ENCODE measurements around the gene EMP2. TPM values are rescaled to one million over a fixed set of nuclear protein-coding genes. Genes with fewer than 3 reads are reported as not detected.

EMP2 gene
- polyA plus RNA-seq, 3 donors, result not detected

- H3K4me3 ChIP-seq (replicated peaks in 1 of 3; ENCODE audit: low read depth in 2 of 3, low read length in 3 of 3), result no peak overlapping the region
- no peaks in the 10 kb centered on the region for H3K4me1 Mint-ChIP-seq
- H3K4me1 ChIP-seq (ENCODE audit: control insufficient read depth in 1 of 2, insufficient read depth in 2 of 2, low read length in 2 of 2), result no peaks in the 10 kb centered on the region
- no peak overlapping the region for H3K9ac ChIP-seq (ENCODE audit: insufficient read depth, low read length, poor library complexity, severe bottlenecking)
- no peak overlapping the region for H3K4me3 Mint-ChIP-seq
- intact Hi-C loops (cut with micrococcal nuclease), result no loop called here
- no peak for TF ChIP-seq CTCF (IDR thresholded peaks at IDR 0.05)
- H3K9me3 Mint-ChIP-seq, result peaks cover 17 to 45% (median 36%) of the 10 kb centered on the region in 7 donors
- no peaks in the 10 kb centered on the region for H4K20me1 ChIP-seq (ENCODE audit: insufficient read depth, low read length)
- H3K27me3 Mint-ChIP-seq (ENCODE audit: low read depth in 3 of 3), result no peaks in the 10 kb centered on the region
- no peaks in the 10 kb centered on the region for H3K79me2 ChIP-seq (ENCODE audit: insufficient read depth, low read length)
- H3K9me3 ChIP-seq (replicated peaks in 1 of 2; ENCODE audit: control insufficient read depth in 1 of 2, insufficient read depth in 1 of 2, low read length in 2 of 2), result peaks cover 25 to 30% of the 10 kb centered on the region in 2 donors
- H3K36me3 Mint-ChIP-seq, result no peaks in the 10 kb centered on the region
- DNase-seq, result no peak
- H2AFZ ChIP-seq (ENCODE audit: insufficient read depth, low read depth, low read length, poor library complexity, severe bottlenecking), result no peak overlapping the region
- no peak overlapping the region for H3K4me2 ChIP-seq (replicated peaks; ENCODE audit: extremely low read depth, low read length, poor library complexity, severe bottlenecking)
- H3K27ac Mint-ChIP-seq, result no peak overlapping the region
- no peak overlapping the region for H3K27ac ChIP-seq (ENCODE audit: low read depth in 1 of 2, low read length in 2 of 2)
- 99% methylated on average over 10 of the region's 13 CpGs for WGBS (ENCODE audit: insufficient coverage)
- H3K27me3 ChIP-seq (ENCODE audit: control insufficient read depth in 2 of 2, insufficient read depth in 2 of 2, low read length in 2 of 2), result no peaks in the 10 kb centered on the region
- no peaks in the 10 kb centered on the region for H3K36me3 ChIP-seq (replicated peaks in 1 of 2; ENCODE audit: control insufficient read depth in 1 of 2, insufficient read depth in 2 of 2, low read length in 2 of 2)
These were observed 83.0 kb downstream of the EMP2 start for GRCh38 chr16:10497132-10498101.

GRCh38 chr16:10495031-10495345 is 85.4 kb downstream of the EMP2 start:
- Mint-ChIP-seq H3K4me1 (no peaks in the 10 kb centered on the region), H3K9me3 (peaks cover 19 to 43% (median 37%) of the 10 kb centered on the region in 7 donors), H3K27me3 (ENCODE audit: low read depth in 3 of 3) (no peaks in the 10 kb centered on the region), H3K4me3 (no peak overlapping the region), H3K27ac (no peak overlapping the region), H3K36me3 (no peaks in the 10 kb centered on the region)
- Histone ChIP-seq H3K9ac (ENCODE audit: insufficient read depth, low read length, poor library complexity, severe bottlenecking) (no peak overlapping the region), H2AFZ (ENCODE audit: insufficient read depth, low read depth, low read length, poor library complexity, severe bottlenecking) (no peak overlapping the region), H3K4me3 (replicated peaks in 1 of 3; ENCODE audit: low read depth in 2 of 3, low read length in 3 of 3) (no peak overlapping the region), H3K4me1 (ENCODE audit: control insufficient read depth in 1 of 2, insufficient read depth in 2 of 2, low read length in 2 of 2) (no peaks in the 10 kb centered on the region), H3K36me3 (replicated peaks in 1 of 2; ENCODE audit: control insufficient read depth in 1 of 2, insufficient read depth in 2 of 2, low read length in 2 of 2) (no peaks in the 10 kb centered on the region), H3K9me3 (replicated peaks in 1 of 2; ENCODE audit: control insufficient read depth in 1 of 2, insufficient read depth in 1 of 2, low read length in 2 of 2) (peaks cover 25 to 30% of the 10 kb centered on the region in 2 donors), H3K27me3 (ENCODE audit: control insufficient read depth in 2 of 2, insufficient read depth in 2 of 2, low read length in 2 of 2) (no peaks in the 10 kb centered on the region), H3K4me2 (replicated peaks; ENCODE audit: extremely low read depth, low read length, poor library complexity, severe bottlenecking) (no peak overlapping the region), H3K27ac (ENCODE audit: low read depth in 1 of 2, low read length in 2 of 2) (no peak overlapping the region), H3K79me2 (ENCODE audit: insufficient read depth, low read length) (no peaks in the 10 kb centered on the region), H4K20me1 (ENCODE audit: insufficient read depth, low read length) (no peaks in the 10 kb centered on the region)
- intact Hi-C loops (cut with micrococcal nuclease), result no loop called here
- no peak for DNase-seq
- no peak for TF ChIP-seq CTCF (IDR thresholded peaks at IDR 0.05)
- no CpG with 5 or more reads among the region's 6 CpGs for WGBS (ENCODE audit: insufficient coverage)
